ENCODE measurements around the gene PHYHD1.

PHYHD1 gene

DNA sequence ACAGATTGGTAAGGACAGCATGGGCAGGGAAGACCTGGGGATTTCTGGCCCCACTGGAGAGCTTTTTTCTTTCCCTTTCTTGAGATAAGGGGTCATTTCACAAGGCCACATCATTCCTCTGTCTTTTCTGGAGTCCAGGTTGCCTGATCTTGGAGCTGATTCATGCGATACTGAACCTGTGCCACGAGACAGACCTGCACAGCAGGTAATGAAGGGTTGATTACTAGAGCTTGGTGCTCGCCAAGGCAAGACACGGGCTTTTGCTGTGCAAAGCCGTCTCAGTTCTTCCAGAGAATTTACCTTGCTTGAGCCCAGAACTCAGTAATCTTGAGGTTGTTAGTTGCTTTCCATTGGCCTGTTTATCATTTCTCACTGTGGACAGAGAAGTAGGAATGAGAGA, 65.9 kb downstream of the PHYHD1 start:
- DNase-seq, result no peak

DNA sequence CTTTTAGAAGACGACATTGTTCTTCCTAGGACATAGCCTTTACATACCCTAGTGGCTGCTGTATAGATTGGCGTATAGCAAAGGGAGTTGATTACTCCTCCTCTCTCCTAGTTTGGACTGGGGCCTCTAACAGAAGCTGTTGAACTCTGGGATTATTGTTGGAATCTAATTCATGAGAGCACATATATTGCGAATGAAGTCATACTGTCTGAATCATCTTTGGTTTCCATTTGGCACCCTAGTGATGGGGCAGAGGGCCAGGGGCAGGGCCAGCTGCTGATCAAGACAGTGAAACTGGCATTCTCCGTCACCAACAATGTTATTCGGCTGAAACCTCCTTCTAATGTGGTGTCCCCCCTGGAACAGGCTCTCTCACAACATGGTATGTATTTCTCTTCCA, 67.0 kb downstream of the PHYHD1 start:
- no peak for DNase-seq

Measured in activated CD4-positive, alpha-beta T cell treated with anti-CD3 and anti-CD28 coated beads, Interleukin-2, amount 50 U/mL, for 4 hours (primary cell).